T-helper 1 cell (primary cell): ENCODE measurements around the gene MYO1F.
"Not testable (repeated sequence)": the region's sequence is repeated elsewhere in the genome, so short reads cannot be mapped to it uniquely, and the experiment has no call there.

ENCODE experiments used
- DNase-seq, 5 donors: peaks; one replicate each; pipeline ENCODE4 v3.0.0-alpha.2; 2012 to 2020

MYO1F gene

DNA sequence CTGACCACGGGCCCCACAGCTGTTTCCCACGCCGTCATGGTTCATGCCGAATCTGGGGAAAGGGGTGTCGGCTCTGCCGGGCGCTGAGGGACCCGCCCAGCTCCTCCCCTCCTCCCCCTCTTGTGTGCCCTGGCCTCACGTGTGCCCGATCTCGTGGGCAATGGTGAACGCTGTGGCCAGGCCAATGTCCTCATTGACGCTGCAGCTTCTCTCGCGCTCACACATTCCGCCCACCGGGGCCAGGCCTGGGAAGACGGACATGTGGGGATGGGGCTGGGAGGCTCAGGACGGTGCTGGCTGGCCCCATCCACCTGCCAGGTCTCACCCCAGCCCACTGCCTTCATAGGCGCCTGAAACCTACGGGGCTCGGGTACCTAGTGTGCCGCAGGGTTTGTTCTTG is 18.9 kb upstream of the MYO1F start:
- no peak for DNase-seq

GRCh38 chr19:8595651-8596050 is 18.4 kb upstream of the MYO1F start:
- DNase-seq = no peak

- no peak for DNase-seq
These were observed 16.7 kb upstream of the MYO1F start for GRCh38 chr19:8593931-8594330.

DNA sequence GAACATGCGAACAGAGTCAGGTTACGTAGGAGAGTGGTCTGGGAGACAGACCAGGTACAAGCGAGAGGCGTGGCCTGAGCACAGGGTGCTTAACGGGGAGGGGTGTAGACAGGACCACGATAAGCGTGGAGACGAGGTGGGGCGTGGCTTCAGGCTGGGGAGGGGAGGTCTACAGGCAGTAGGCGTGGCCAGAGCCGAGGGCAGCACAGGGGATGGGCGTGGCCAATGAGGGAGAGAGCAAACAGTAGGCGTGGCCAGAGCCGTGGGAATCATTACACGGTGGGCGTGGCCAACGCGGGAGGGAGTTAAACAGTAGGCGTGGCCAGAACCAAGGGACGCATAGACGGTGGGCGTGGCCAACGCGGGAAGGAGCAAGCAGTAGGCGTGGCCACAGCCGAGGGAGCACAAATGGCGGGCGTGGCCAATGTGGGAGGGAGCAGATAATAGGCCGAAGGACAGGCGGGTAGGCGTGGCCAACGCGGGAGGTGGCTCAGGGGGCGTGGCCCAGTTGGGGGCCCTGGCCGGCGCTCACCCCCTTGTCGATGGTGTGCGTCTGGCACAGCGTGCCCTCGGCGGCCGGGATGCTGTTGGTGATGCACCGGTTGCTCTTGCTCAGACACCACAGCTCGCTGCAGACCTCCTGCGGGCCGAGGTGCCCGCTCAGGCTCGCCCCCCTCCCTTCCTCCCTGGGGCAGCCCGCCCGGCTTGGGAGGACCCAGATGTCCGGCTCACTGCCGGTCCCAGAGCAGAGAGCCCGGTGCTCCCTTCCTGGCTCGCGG is 15.2 kb upstream of the MYO1F start:
- DNase-seq = peak; percentile 85 to 97 (median 95)

GRCh38 chr19:8589177-8589714 is 12.0 kb upstream of the MYO1F start:
- no peak for DNase-seq

GRCh38 chr19:8585894-8586750 is 8.9 kb upstream of the MYO1F start:
- DNase-seq = peak in 3 of 5 donors; percentile 40 to 60 (median 42)

GRCh38 chr19:8584965-8585893 is 8.0 kb upstream of the MYO1F start:
- DNase-seq = no peak

- DNase-seq = peak; percentile 69 to 84 (median 81)
These were observed 3.6 kb upstream of the MYO1F start for GRCh38 chr19:8580710-8581281.

GRCh38 chr19:8578642-8579265 is 1.5 kb upstream of the MYO1F start:
- peak; percentile 55 to 83 (median 72) for DNase-seq

GRCh38 chr19:8577741-8578140 is 499 bp upstream of the MYO1F start:
- no peak for DNase-seq

GRCh38 chr19:8576273-8576993 is 809 bp downstream of the MYO1F start:
- peak in 1 of 5 donors; percentile 46 for DNase-seq

DNA sequence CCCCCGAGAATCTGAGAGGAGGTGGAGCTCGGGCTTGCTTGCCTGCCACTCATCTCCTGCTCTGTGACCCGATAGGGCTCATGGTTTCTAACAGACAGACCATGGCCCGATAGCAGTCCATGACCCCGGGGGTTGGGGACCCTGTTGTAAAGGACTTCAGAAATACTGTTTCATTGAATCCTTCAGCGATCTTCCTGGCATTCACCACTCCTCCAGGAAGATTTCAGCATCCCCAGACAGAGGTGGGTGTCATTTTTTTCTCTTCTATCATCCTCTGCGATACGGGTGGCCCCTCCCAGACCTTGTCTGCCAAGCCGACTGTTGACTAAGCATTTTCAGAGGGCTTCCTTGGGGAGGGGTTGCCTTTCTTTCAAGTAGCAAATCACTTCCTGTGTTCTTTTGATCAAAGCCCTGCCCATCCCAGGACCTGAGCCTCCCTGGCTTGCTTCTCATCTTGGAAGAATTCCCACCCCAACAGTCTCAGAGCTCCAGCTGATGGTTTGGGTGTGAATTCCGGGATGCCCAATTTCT is 1.7 kb downstream of the MYO1F start:
- peak in 3 of 5 donors; percentile 32 to 73 (median 42) for DNase-seq

GRCh38 chr19:8574619-8574922 is 2.7 kb downstream of the MYO1F start:
- not testable (repeated sequence) for DNase-seq

DNA sequence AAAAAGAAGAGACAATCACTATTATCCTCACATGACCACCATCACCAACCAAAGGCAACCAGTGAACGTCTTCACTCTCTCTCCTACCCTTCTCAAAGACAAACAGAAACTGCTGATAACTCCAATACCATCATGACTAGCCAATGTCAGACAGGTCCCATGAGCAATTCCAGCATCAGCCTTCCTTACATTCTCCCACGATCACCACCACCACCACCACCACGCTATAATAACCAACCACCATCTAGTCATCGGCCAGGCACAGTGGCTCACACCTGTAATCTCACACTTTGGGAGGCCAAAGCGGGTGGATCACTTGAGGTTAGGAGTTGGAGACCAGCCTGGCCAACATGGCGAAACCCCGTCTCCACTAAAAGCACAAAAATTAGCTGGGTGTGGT is 3.9 kb downstream of the MYO1F start:
- DNase-seq = no peak

GRCh38 chr19:8571006-8571411 is 6.2 kb downstream of the MYO1F start:
- peak in 4 of 5 donors; percentile 17 to 84 (median 46) for DNase-seq

- DNase-seq = peak; percentile 16 to 97 (median 43)
These were observed 8.0 kb downstream of the MYO1F start for GRCh38 chr19:8569066-8569771.

DNA sequence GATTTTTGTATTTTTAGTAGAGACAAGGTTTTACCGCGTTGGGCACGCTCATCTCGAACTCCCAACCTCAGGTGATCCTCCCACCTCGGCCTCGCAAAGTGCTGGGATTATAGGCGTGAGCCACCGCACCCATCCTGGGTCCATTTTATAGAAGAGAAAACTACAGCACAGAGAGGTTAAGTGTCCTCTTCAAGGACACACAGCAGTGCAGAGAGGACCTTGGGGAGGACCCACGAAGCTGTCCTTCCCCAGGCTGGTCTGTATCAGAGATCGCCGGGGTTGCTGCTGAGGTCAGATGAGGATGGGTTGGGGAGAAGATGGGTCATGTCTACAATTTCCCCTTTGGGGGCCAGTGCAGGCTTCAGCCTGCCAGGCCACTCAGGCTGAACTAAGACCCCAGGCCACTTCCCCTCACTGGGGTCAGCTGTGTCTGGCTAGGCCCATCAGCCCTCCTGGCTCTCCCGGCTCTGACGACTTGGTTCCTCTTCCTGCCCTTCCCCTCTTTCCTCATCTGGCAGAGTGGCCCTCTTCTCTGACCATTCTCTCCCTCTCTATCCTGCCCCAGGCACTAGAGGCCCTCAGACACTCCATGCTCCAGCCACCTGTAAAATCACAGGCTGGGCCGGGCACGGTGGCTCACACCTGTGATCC is 9.6 kb downstream of the MYO1F start:
- no peak for DNase-seq

- DNase-seq = no peak
These were observed 10.4 kb downstream of the MYO1F start for GRCh38 chr19:8566855-8567254.

- DNase-seq = not testable (repeated sequence)
These were observed 12.4 kb downstream of the MYO1F start for GRCh38 chr19:8564866-8565265.
